HCT116 (cell line): ENCODE results near the gene VDAC2. TPM values are rescaled to one million over a fixed set of nuclear protein-coding genes. Genes with fewer than 3 reads are reported as not detected.

Experiments used
- ATAC-seq: fragments of 200-7000 bp; cut with Tn5 transposase; 2 replicates; pipeline ENCODE4 v1.9.1; 2020; ENCODE audit warnings: mild to moderate bottlenecking, moderate library complexity
- BruUV-seq: library from RNA; stranded (reverse); fragments of 400-500 nt; replicated peaks from 2 replicates; lab custom pipeline; 2021; lab: Mats Ljungman, UMichigan
- CTCF ChIA-PET: fragments of 300-600 bp; sonication (Branson Sonifier 250); formaldehyde crosslinking; loops from one replicate; lab custom pipeline; 2021; ENCODE audit warnings: antibody characterized with exemption; lab: Charles Lee
- POLR2A ChIA-PET: fragments of 300-600, 350-600 bp; sonication (Branson Sonifier 250); formaldehyde crosslinking; loops from one replicate; lab custom pipeline; 2021; ENCODE audit warnings: antibody characterized with exemption; lab: Charles Lee
- RAD21 ChIA-PET, 2 experiments: fragments of 300-600 bp; sonication (Branson Sonifier 250); formaldehyde crosslinking; loops; one replicate each; lab custom pipeline; 2023; ENCODE audit warnings: low total read pairs in 2 of 2; ENCODE audit not compliant: uncharacterized antibody in 2 of 2, unreplicated experiment in 2 of 2, low non-redundant PET in 1 of 2; lab: Charles Lee
- DNase-seq: peaks from one replicate; pipeline ENCODE4 v3.0.0-alpha.2; 2010; ENCODE audit warnings: low read depth, low spot score
- H2AFZ ChIP-seq: fragments of 200-600 bp; shearing (Covaris generic), sonication (generic); 2 replicates; pipeline ENCODE4 v1.6.1; 2017; ENCODE audit warnings: low read depth, mixed run types, mixed read lengths, antibody characterized with exemption, low read length; ENCODE audit not compliant: poor library complexity, severe bottlenecking
- H3K27ac ChIP-seq: 2 replicates; pipeline ENCODE4 v1.5.1; 2012; ENCODE audit warnings: low read depth, low read length
- H3K27me3 ChIP-seq: fragments of 200-600 bp; sonication (generic); 2 replicates; pipeline ENCODE4 v1.6.1; 2016; ENCODE audit warnings: mixed run types, low read length, mixed read lengths; ENCODE audit not compliant: insufficient read depth
- H3K36me3 ChIP-seq, 2 experiments: fragments of 200-500 bp in 1 of 2; fragments of 200-600 bp in 1 of 2; sonication (Bioruptor generic) in 1 of 2; sonication (generic) in 1 of 2; 2 replicates each; pipeline versions ENCODE4 v1.5.1 to v1.6.1; 2014 to 2016; ENCODE audit warnings: low read length in 2 of 2, inconsistent platforms in 1 of 2, mixed read lengths in 1 of 2, mixed run types in 1 of 2; ENCODE audit not compliant: insufficient read depth in 2 of 2, control insufficient read depth in 1 of 2
- H3K4me1 ChIP-seq, 2 experiments: fragments of 200-600 bp in 1 of 2; sonication (generic) in 1 of 2; 2 replicates each; pipeline versions ENCODE4 v1.5.1 to v1.6.1; 2012 to 2017; ENCODE audit warnings: low read length in 2 of 2, inconsistent platforms in 1 of 2, mild to moderate bottlenecking in 1 of 2, mixed read lengths in 1 of 2, mixed run types in 1 of 2, moderate library complexity in 1 of 2; ENCODE audit not compliant: insufficient read depth in 2 of 2, control insufficient read depth in 1 of 2
- H3K4me2 ChIP-seq: fragments of 200-600 bp; sonication (generic); 2 replicates; pipeline ENCODE4 v1.6.1; 2017; ENCODE audit warnings: mixed run types, low read length, mixed read lengths
- H3K4me3 ChIP-seq, 2 experiments: fragments of 200-600 bp in 1 of 2; sonication (generic) in 1 of 2; replicated peaks in 1 of 2; 2 replicates each; pipeline ENCODE4 v1.5.1; 2011 to 2016; ENCODE audit warnings: low read length in 2 of 2, control low read depth in 1 of 2, low read depth in 1 of 2, mild to moderate bottlenecking in 1 of 2, mixed read lengths in 1 of 2, mixed run types in 1 of 2
- H3K79me2 ChIP-seq: fragments of 200-600 bp; sonication (generic); 2 replicates; pipeline ENCODE4 v1.6.1; 2017; ENCODE audit warnings: mild to moderate bottlenecking, mixed run types, low read length, moderate library complexity, mixed read lengths; ENCODE audit not compliant: insufficient read depth
- H3K9ac ChIP-seq: fragments of 200-600 bp; sonication (generic); 2 replicates; pipeline ENCODE4 v1.6.1; 2016; ENCODE audit warnings: low read length, mixed read lengths
- H3K9me2 ChIP-seq: fragments of 200-600 bp; sonication (generic), shearing (Covaris generic); 2 replicates; pipeline ENCODE4 v1.6.1; 2017; ENCODE audit warnings: mixed run types, mild to moderate bottlenecking, moderate library complexity; ENCODE audit not compliant: insufficient read depth
- H3K9me3 ChIP-seq, 2 experiments: fragments of 200-500 bp in 1 of 2; fragments of 200-600 bp in 1 of 2; sonication (Bioruptor generic) in 1 of 2; sonication (generic) in 1 of 2; 2 replicates each; pipeline ENCODE4 v1.6.1; 2014 to 2017; ENCODE audit warnings: low read length in 2 of 2, mixed read lengths in 2 of 2, inconsistent platforms in 1 of 2, low read depth in 1 of 2, mild to moderate bottlenecking in 1 of 2, mixed run types in 1 of 2, moderate library complexity in 1 of 2; ENCODE audit not compliant: control insufficient read depth in 1 of 2, insufficient read depth in 1 of 2
- H4K20me1 ChIP-seq: fragments of 200-600 bp; sonication (generic), shearing (Covaris generic); 2 replicates; pipeline ENCODE4 v1.6.1; 2017; ENCODE audit warnings: mixed run types, mild to moderate bottlenecking, moderate library complexity; ENCODE audit not compliant: insufficient read depth
- CBX3 ChIP-seq: IDR thresholded peaks from 2 replicates; pipeline ENCODE4 v1.6.1; 2012; ENCODE audit warnings: low read depth
- CEBPB ChIP-seq: IDR thresholded peaks from 2 replicates; pipeline ENCODE4 v1.6.1; 2012; ENCODE audit warnings: low read depth
- EZH2 ChIP-seq: fragments of 200-600 bp; sonication (generic); IDR thresholded peaks from 2 replicates; pipeline ENCODE4 v1.6.1; 2017; ENCODE audit warnings: antibody characterized with exemption, mixed run types
- EZH2phosphoT487 ChIP-seq: fragments of 200-600 bp; IDR thresholded peaks from 2 replicates; pipeline ENCODE4 v1.6.1; 2018; ENCODE audit warnings: antibody characterized with exemption, borderline replicate concordance
- FOSL1 ChIP-seq: IDR thresholded peaks from 2 replicates; pipeline ENCODE4 v1.6.1; 2012; ENCODE audit warnings: low read depth
- JUND ChIP-seq: IDR thresholded peaks from 2 replicates; pipeline ENCODE4 v1.6.1; 2012
- POLR2A ChIP-seq: IDR thresholded peaks from 2 replicates; pipeline ENCODE4 v1.7.0; 2011; ENCODE audit warnings: borderline replicate concordance; ENCODE audit not compliant: insufficient read depth, insufficient read length; ENCODE audit errors: extremely low read depth
- POLR2AphosphoS5 ChIP-seq: IDR thresholded peaks from 2 replicates; pipeline ENCODE4 v1.6.1; 2011; ENCODE audit warnings: mild to moderate bottlenecking, low read depth, low read length, moderate library complexity
- RAD21 ChIP-seq: IDR thresholded peaks from 2 replicates; pipeline ENCODE4 v1.6.1; 2012; ENCODE audit warnings: low read depth, mild to moderate bottlenecking
- REST ChIP-seq: IDR thresholded peaks from 2 replicates; pipeline ENCODE4 v1.6.1; 2012; ENCODE audit warnings: low read depth
- SP1 ChIP-seq: IDR thresholded peaks from 2 replicates; pipeline ENCODE4 v1.6.1; 2012; ENCODE audit warnings: low read depth
- SRF ChIP-seq: IDR thresholded peaks from 2 replicates; pipeline ENCODE4 v1.6.1; 2012; ENCODE audit warnings: low read depth
- TCF7L2 ChIP-seq: IDR thresholded peaks from 2 replicates; pipeline ENCODE4 v1.7.0; 2011; ENCODE audit warnings: borderline replicate concordance, inconsistent platforms; ENCODE audit not compliant: insufficient read depth, insufficient read length; ENCODE audit errors: extremely low read depth
- ZBTB33 ChIP-seq: IDR thresholded peaks from 2 replicates; pipeline ENCODE4 v1.6.1; 2011; ENCODE audit warnings: mild to moderate bottlenecking, low read length, moderate library complexity; ENCODE audit not compliant: insufficient replicate concordance; ENCODE audit errors: extremely low read depth
- ZFX ChIP-seq: fragments of 450-650 bp; IDR thresholded peaks from 2 replicates; pipeline ENCODE4 v1.6.1; 2017
- ZNF274 ChIP-seq: fragments of 200-500 bp; sonication (Bioruptor generic); IDR thresholded peaks from 2 replicates; pipeline ENCODE4 v1.6.1; 2014; ENCODE audit warnings: mild to moderate bottlenecking, low read depth, low read length, inconsistent platforms
- intact Hi-C: fragments of 100-400 bp; cut with micrococcal nuclease; formaldehyde crosslinking; loops from 2 replicates; pipeline ENCODE4 v1.10.0; 2022
- total RNA-seq: library from RNA; stranded (reverse); gene quantifications from one replicate; pipeline ENCODE4 v1.2.1, GENCODE V29; 2021; ENCODE audit not compliant: unreplicated experiment
- TF ChIP-seq, protein P1 (sequence below): IDR thresholded peaks from 2 replicates; pipeline ENCODE4 v1.6.1; 2012
- TF ChIP-seq, protein P2 (sequence below), 3 experiments: fragments of 200-600 bp in 1 of 3; sonication (generic) in 1 of 3; IDR thresholded peaks in 2 of 3; conservative IDR thresholded peaks in 1 of 3; 2 replicates each; pipeline ENCODE4 v1.5.1; 2012 to 2017; ENCODE audit warnings: low read depth in 2 of 3, low read length in 2 of 3, antibody characterized with exemption in 1 of 3, borderline replicate concordance in 1 of 3, control low read depth in 1 of 3, mild to moderate bottlenecking in 1 of 3, mixed read lengths in 1 of 3, mixed run types in 1 of 3, moderate library complexity in 1 of 3; ENCODE audit not compliant: insufficient read depth in 1 of 3

VDAC2 gene
- total RNA-seq, 1 experiment from 2014 or later: 289 TPM

GRCh38 chr10:75195035-75195763 lies 15.4 kb upstream of the VDAC2 start:
- ChIA-PET POLR2A (no interaction called here), RAD21 (no interaction called here), CTCF (no interaction called here)
- no peak for ATAC-seq
- Histone ChIP-seq H3K4me1 (peaks cover 2 to 20% of the 10 kb centered on the region in 2 experiments; a peak in 2 of 4 replicates), H3K9me3 (no peaks in the 10 kb centered on the region), H3K4me2 (no peak overlapping the region), H3K27me3 (no peaks in the 10 kb centered on the region), H2AFZ (no peak overlapping the region), H3K27ac (no peak overlapping the region), H4K20me1 (no peaks in the 10 kb centered on the region), H3K9me2 (no peaks in the 10 kb centered on the region), H3K9ac (no peak overlapping the region), H3K36me3 (no peaks in the 10 kb centered on the region), H3K4me3 (no peak overlapping the region), H3K79me2 (no peaks in the 10 kb centered on the region)
- DNase-seq: no peak
- intact Hi-C loops: no loop called here
- no TSS peak for BruUV-seq
- TF ChIP-seq ZBTB33 (no peak), FOSL1 (no peak), ZFX (no peak), TCF7L2 (no peak), RAD21 (no peak), REST (no peak), CEBPB (no peak), EZH2phosphoT487 (no peak), ZNF274 (no peak), POLR2A (no peak), SRF (no peak), CBX3 (no peak), EZH2 (no peak), JUND (no peak), SP1 (no peak), POLR2AphosphoS5 (no peak)
- TF ChIP-seq, protein P1, sequence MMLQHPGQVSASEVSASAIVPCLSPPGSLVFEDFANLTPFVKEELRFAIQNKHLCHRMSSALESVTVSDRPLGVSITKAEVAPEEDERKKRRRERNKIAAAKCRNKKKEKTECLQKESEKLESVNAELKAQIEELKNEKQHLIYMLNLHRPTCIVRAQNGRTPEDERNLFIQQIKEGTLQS: no peak
- TF ChIP-seq, protein P2, sequence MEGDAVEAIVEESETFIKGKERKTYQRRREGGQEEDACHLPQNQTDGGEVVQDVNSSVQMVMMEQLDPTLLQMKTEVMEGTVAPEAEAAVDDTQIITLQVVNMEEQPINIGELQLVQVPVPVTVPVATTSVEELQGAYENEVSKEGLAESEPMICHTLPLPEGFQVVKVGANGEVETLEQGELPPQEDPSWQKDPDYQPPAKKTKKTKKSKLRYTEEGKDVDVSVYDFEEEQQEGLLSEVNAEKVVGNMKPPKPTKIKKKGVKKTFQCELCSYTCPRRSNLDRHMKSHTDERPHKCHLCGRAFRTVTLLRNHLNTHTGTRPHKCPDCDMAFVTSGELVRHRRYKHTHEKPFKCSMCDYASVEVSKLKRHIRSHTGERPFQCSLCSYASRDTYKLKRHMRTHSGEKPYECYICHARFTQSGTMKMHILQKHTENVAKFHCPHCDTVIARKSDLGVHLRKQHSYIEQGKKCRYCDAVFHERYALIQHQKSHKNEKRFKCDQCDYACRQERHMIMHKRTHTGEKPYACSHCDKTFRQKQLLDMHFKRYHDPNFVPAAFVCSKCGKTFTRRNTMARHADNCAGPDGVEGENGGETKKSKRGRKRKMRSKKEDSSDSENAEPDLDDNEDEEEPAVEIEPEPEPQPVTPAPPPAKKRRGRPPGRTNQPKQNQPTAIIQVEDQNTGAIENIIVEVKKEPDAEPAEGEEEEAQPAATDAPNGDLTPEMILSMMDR (IDR thresholded peaks at IDR 0.05 in 2 of 3, conservative IDR thresholded peaks at IDR 0.05 in 1 of 3; ENCODE audit: borderline replicate concordance in 1 of 3, insufficient read depth in 1 of 3, low read depth in 2 of 3, low read length in 2 of 3): no peak
